Measurements from ENCODE around the gene CHAT. TPM values are rescaled to one million over a fixed set of nuclear protein-coding genes. Genes with fewer than 3 reads are reported as not detected.
"Not testable (repeated sequence)": the region's sequence is repeated elsewhere in the genome, so short reads cannot be mapped to it uniquely, and the experiment has no call there.

Gene CHAT
- total RNA-seq, 1 experiment from 2014 or later: not detected

GRCh38 chr10:49679480-49679893 lies 65.7 kb downstream of the CHAT start, which contains the start of gene C10orf53:
Gene C10orf53, plus strand, starts transcription at chr10:49679651. Its CDS starts 47 bp downstream, at chr10:49679698.
- no CpG with 5 or more reads among the region's 36 CpGs for WGBS (ENCODE audit: extremely low coverage, insufficient read length, low lambda C conversion rate)
- Mint-ChIP-seq H3K4me3 (peak within 1 kb of the TSS; percentile 63 to 75), H3K36me3 (ENCODE audit: insufficient read depth in 1 of 3, low read depth in 3 of 3) (peaks cover 0 to 2% (median 0%) of the 10 kb centered on the region in 3 experiments; a peak in 2 of 7 replicates), H3K4me1 (peaks cover 6 to 9% of the 10 kb centered on the region in 2 experiments), H3K9me3 (peaks cover 4 to 16% of the 10 kb centered on the region in 2 experiments; a peak in 4 of 5 replicates), H3K27ac (no peak within 1 kb of the TSS), H3K27me3 (ENCODE audit: low read depth) (peaks cover 99% of the 10 kb centered on the region)
- H3K9ac ChIP-seq (ENCODE audit: extremely low read depth, insufficient read length, low read length): no peak within 1 kb of the TSS
- no peak within 1 kb of the TSS for H2BK12ac ChIP-seq (ENCODE audit: insufficient read length, low read depth, low read length)
- no peak within 1 kb of the TSS for H3K23ac ChIP-seq (ENCODE audit: insufficient read length, low read depth, low read length)
- no peak within 1 kb of the TSS for H3K56ac ChIP-seq (ENCODE audit: insufficient read length, low read depth, low read length)
- H2BK15ac ChIP-seq (ENCODE audit: low read depth, low read length): no peak within 1 kb of the TSS
- H3K4me1 ChIP-seq (ENCODE audit: insufficient read depth, low read length): no peaks in the 10 kb centered on the region
- no peak within 1 kb of the TSS for H2BK5ac ChIP-seq (ENCODE audit: insufficient read length, low read length)
- no peak within 1 kb of the TSS for H4K91ac ChIP-seq (ENCODE audit: insufficient read length, low read depth, low read length)
- H3K4me2 ChIP-seq (ENCODE audit: insufficient read depth, insufficient read length, low read length): peak within 1 kb of the TSS; percentile 61
- peak within 1 kb of the TSS; percentile 54 for H3K14ac ChIP-seq (ENCODE audit: insufficient read depth, low read length)
- H3K27me3 ChIP-seq (ENCODE audit: insufficient read depth, low read length): peaks cover 13% of the 10 kb centered on the region; the same call in 1 of the 2 replicates
- no peak within 1 kb of the TSS for H4K8ac ChIP-seq (replicated peaks; ENCODE audit: insufficient read length, low read depth, low read length)
- H3K23me2 ChIP-seq (ENCODE audit: insufficient read length, low read depth, low read length, poor library complexity, severe bottlenecking): peaks cover 9% of the 10 kb centered on the region
- H3K18ac ChIP-seq (ENCODE audit: insufficient read length, low read depth, low read length): peak within 1 kb of the TSS; percentile 63
- H4K20me1 ChIP-seq (ENCODE audit: control insufficient read depth, insufficient read depth, insufficient read length): no peaks in the 10 kb centered on the region
- no peak within 1 kb of the TSS for H2AK5ac ChIP-seq (ENCODE audit: insufficient read length, low read length)
- H4K5ac ChIP-seq (ENCODE audit: insufficient read length, low read depth, low read length): no peak within 1 kb of the TSS
- H3K79me1 ChIP-seq (ENCODE audit: insufficient read depth, low read depth, low read length, poor library complexity, severe bottlenecking): no peaks in the 10 kb centered on the region
- no peak for TF ChIP-seq CTCF (conservative IDR thresholded peaks at IDR 0.05)
- no peaks in the 10 kb centered on the region for H3K79me2 ChIP-seq (ENCODE audit: insufficient read depth, low read length)
- H3K4ac ChIP-seq (ENCODE audit: low read depth, low read length): no peak within 1 kb of the TSS
- H2BK120ac ChIP-seq (ENCODE audit: low read depth, low read length, poor library complexity, severe bottlenecking): no peak within 1 kb of the TSS
- H2AFZ ChIP-seq (ENCODE audit: low read length): peak within 1 kb of the TSS; percentile 9
- no peak within 1 kb of the TSS for H3K27ac ChIP-seq (ENCODE audit: insufficient read length, low read depth, low read length)
- H3T11ph ChIP-seq (ENCODE audit: low read length): no peak within 1 kb of the TSS
- H3K9me3 ChIP-seq (ENCODE audit: control insufficient read depth, low read depth, low read length): no peaks in the 10 kb centered on the region
- DNase-seq: peak; percentile 88
- H2BK20ac ChIP-seq (ENCODE audit: low read depth, low read length, poor library complexity, severe bottlenecking): no peak within 1 kb of the TSS

GRCh38 chr10:49682449-49682848 lies 68.6 kb downstream of the CHAT start:
- not testable (repeated sequence) for H3K79me1 ChIP-seq (ENCODE audit: insufficient read depth, low read depth, low read length, poor library complexity, severe bottlenecking); H3K9me3 ChIP-seq (ENCODE audit: control insufficient read depth, low read depth, low read length); H3K9ac ChIP-seq (ENCODE audit: extremely low read depth, insufficient read length, low read length); H4K5ac ChIP-seq (ENCODE audit: insufficient read length, low read depth, low read length); H3K56ac ChIP-seq (ENCODE audit: insufficient read length, low read depth, low read length); H3K4ac ChIP-seq (ENCODE audit: low read depth, low read length); H3K4me2 ChIP-seq (ENCODE audit: insufficient read depth, insufficient read length, low read length); H3K14ac ChIP-seq (ENCODE audit: insufficient read depth, low read length); H3K4me1 ChIP-seq (ENCODE audit: insufficient read depth, low read length); H2BK120ac ChIP-seq (ENCODE audit: low read depth, low read length, poor library complexity, severe bottlenecking); DNase-seq; H2BK5ac ChIP-seq (ENCODE audit: insufficient read length, low read length); H3K27ac Mint-ChIP-seq; H3T11ph ChIP-seq (ENCODE audit: low read length); H4K8ac ChIP-seq (replicated peaks; ENCODE audit: insufficient read length, low read depth, low read length); H3K79me2 ChIP-seq (ENCODE audit: insufficient read depth, low read length); H2BK15ac ChIP-seq (ENCODE audit: low read depth, low read length); H3K27ac ChIP-seq (ENCODE audit: insufficient read length, low read depth, low read length); H2AK5ac ChIP-seq (ENCODE audit: insufficient read length, low read length); H2BK12ac ChIP-seq (ENCODE audit: insufficient read length, low read depth, low read length); H4K91ac ChIP-seq (ENCODE audit: insufficient read length, low read depth, low read length); H3K23me2 ChIP-seq (ENCODE audit: insufficient read length, low read depth, low read length, poor library complexity, severe bottlenecking); H2BK20ac ChIP-seq (ENCODE audit: low read depth, low read length, poor library complexity, severe bottlenecking); H4K20me1 ChIP-seq (ENCODE audit: control insufficient read depth, insufficient read depth, insufficient read length); H3K23ac ChIP-seq (ENCODE audit: insufficient read length, low read depth, low read length); H2AFZ ChIP-seq (ENCODE audit: low read length); H3K4me3 Mint-ChIP-seq; H3K18ac ChIP-seq (ENCODE audit: insufficient read length, low read depth, low read length)
- Mint-ChIP-seq H3K27me3 (ENCODE audit: low read depth) (peaks cover 99% of the 10 kb centered on the region), H3K36me3 (ENCODE audit: insufficient read depth in 1 of 3, low read depth in 3 of 3) (peaks cover 0 to 11% (median 10%) of the 10 kb centered on the region in 3 experiments; a peak in 5 of 7 replicates), H3K9me3 (peaks cover 24 to 29% of the 10 kb centered on the region in 2 experiments), H3K4me1 (peaks cover 11 to 12% of the 10 kb centered on the region in 2 experiments)
- no CpG with 5 or more reads among the region's 5 CpGs for WGBS (ENCODE audit: extremely low coverage, insufficient read length, low lambda C conversion rate)
- peaks cover 13% of the 10 kb centered on the region for H3K27me3 ChIP-seq (ENCODE audit: insufficient read depth, low read length)
